Measurements from ENCODE around the gene KLHL10.
"Not testable (repeated sequence)": the region's sequence is repeated elsewhere in the genome, so short reads cannot be mapped to it uniquely, and the experiment has no call there.

Gene KLHL10

DNA sequence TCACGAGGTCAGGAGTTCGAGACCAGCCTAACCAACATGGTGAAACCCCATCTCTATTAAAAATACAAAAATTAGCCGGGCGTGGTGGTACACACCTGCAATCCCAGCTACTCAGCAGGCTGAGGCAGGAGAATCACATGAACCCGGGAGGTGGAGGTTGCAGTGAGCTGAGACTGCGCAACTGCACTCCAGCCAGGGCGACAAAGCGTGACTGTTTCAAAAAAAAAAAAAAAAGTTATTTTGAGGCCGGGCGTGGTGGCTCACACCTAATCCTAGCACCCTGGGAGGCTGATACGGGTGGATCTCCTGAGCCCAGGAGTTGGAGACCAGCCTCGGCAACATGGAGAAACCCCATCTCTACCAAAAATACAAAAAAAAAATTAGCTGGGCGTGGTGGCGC, 13.8 kb downstream of the KLHL10 start:
- not testable (repeated sequence) for DNase-seq (ENCODE audit: low read depth)

DNA sequence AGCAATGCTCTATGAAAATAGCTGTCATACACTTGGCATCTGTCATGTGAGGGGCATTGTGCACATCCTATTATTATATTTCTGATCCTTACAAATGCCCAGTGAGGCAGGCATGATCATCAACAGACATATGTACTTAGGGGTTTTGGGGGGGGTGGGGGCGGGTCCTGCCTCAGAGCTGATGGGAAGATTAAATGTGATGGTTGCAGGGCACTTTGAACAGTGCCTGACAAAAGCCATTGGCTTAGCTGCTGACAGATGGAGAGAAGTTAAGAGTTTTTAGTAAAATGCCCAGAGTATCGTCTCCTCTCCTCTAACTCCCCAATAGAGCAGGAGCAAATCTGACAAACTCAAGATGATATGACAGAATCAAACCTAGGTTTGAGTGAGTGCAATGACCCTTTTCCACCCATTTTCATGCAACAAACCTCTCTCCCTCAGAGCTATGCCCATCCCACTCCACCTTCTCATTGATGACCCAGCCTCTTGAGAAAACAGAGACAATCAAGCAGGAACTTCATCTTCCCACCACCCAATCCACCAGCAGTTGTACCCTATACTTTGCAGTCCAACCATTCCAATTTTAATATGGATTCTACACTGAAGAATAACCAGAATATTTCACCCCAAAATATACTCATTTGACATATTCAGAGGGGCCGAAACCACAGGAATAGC, 22.8 kb downstream of the KLHL10 start:
- no peak for DNase-seq (ENCODE audit: low read depth)

DNA sequence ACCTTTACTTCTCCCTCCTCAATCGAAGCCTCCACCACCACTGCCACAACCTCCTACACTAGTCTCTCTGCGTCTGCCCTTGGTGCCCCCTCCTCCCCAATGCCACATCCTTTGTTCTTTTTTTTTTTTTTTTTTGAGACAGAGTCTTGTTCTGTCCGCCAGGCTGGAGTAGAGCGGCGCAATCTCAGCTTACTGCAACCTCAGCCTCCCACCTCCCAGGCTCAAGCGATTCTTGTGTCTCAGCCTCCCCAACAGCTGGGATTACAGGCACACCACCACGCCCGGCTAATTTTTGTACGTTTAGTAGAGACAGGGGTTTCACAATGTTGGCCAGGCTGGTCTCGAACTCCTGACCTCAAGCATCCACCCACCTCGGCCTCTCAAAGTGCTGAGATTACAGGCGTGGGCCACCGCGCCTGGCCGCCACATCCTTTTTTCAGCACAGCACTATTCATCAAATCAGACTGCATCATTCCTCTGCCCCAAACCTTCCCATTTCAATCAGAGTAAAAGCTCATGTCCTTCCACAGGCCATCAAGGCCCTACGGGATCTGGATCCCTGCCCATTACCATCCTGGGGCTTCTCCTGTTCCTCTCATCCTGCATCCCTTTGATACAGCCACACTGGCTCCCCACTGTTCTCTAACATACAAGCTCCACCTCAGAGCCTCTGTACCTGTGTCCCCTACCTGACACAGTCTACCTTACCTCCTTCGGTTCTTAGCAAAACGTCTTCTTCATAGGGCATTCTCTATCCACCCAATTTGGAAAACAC, 25.6 kb downstream of the KLHL10 start:
- no peak for DNase-seq (ENCODE audit: low read depth)

DNA sequence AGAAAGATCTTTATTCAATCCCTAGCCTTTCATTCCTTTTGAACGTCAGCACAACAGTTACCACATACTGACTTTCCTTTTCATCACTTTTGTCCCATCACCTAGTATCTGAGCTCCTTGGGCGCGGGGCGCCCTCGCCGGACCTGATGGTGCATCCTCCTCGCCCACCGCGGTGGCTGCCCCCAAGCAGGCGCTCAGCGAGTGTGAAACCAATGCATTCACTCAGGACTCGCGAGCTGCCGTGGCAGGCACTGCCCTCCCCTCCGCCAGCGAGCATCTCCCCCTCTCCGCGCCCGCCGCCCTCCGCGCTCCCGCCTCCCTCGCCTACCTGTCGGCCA, 26.8 kb downstream of the KLHL10 start:
- no peak for DNase-seq (ENCODE audit: low read depth)

DNA sequence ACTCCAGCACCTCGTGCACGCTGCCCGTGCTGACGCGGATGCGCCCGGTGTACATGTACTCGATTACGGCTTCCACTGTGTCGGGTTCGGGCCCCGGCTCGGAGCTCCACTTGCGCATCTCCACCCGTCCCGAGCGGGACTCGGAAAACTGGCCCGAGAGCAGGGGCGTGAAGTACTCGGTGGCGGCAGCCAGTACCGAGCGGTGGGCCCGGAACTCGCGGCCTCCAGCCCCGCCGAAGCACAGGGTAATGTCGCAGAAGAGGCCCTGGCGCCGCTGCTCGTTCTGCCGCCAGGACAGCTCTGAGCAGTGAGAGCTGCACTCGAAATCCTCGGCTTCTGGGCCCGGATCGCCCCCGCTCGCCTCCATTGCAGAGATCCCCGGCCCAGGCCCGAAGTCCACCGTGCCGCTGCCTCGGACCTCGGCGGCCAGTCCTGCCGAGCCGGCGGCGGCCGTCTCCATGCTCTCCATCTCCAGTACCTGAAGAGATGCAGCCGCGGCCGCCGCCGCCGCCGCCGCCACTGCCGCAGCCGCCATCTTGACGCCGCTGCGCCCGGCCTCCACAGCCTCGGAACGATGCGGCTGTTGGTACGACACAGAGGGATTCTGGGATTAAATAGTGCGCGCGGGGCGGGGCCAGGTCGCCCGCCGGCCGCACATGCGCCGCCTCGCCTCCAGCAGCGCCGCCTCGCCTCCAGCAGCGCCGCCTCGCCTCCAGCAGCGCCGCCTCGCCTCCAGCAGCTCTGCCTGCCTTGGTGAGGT, 27.4 kb downstream of the KLHL10 start, which contains the start of gene KLHL11:
TSS of gene KLHL11 (minus strand) at position 588 of the 760 bp plus-strand sequence. CDS start at position 535, 53 bp downstream.
- DNase-seq (ENCODE audit: low read depth) = peak; percentile 78

DNA sequence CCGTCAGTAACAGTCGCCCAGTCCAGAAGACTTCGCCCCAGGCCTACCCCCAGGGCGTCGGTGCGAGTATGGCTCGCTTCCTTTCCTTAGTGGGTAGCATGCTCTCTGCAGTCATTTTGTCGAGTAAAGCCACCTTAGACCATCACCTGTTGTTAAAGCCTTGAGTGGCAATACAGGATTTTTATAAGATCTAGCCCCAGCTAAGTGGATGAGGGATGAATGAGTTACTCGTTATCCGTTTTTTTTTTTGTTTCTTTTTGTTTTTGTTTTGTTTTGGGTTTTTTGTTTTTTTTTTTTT, 27.9 kb downstream of the KLHL10 start:
- no peak for DNase-seq (ENCODE audit: low read depth)

DNA sequence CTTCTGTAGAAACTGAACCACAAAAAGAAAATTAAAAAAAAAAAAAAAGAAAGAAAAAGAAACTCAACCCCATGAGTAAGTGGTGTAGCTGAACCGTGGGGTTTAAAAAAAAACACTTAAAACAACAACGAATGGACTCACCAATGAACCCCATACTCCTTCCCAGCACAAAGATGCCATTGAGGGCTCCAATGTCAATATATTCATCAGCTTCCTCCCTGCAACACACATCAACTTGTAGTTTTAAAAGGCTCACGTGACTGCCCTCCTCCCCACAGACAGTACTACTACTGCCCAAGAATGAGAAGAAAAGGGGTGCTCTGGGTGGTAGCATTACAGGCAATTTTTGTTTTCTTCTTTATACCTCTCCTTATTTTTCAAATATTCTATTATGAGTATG, 30.9 kb downstream of the KLHL10 start:
- no peak for DNase-seq (ENCODE audit: low read depth)

DNA sequence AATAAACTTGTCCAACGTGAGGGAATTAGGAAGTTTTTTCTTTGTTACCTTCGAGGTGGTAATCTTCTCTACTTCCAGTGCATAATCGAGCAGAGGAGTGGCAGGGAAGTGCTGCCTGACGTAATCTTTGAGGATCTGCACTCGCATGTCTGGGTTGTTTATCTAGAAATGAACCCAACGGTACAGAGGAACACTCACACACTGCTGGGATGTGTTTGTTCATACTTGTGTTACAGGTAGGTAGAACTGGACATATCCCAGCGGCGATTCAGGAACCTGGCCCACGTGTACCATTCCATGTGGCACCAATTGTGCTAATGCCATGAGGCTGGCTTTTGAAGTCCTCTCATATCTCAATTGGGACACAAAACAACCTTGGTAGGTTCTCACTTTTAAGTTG, 31.8 kb downstream of the KLHL10 start:
- DNase-seq (ENCODE audit: low read depth) = no peak

DNA sequence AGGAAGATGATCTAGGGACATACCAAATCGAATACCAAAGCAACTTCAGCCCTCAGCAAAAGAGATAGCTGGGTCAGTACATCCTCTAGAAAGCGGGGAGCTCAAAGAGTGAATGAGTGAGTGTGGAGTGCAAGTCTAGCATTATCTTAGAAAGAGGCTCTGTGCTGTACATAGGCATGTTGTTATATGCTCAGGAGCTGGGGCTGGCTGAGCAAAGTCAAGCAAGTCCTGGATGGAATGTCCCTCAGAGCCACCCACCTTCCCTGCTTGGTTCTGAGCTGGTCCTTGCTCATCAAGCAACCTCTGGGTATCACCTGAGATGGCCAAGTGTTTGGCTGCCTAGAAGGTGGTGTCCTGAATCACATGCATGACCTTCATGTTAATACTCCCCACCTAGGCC, 32.5 kb downstream of the KLHL10 start:
- no peak for DNase-seq (ENCODE audit: low read depth)

DNA sequence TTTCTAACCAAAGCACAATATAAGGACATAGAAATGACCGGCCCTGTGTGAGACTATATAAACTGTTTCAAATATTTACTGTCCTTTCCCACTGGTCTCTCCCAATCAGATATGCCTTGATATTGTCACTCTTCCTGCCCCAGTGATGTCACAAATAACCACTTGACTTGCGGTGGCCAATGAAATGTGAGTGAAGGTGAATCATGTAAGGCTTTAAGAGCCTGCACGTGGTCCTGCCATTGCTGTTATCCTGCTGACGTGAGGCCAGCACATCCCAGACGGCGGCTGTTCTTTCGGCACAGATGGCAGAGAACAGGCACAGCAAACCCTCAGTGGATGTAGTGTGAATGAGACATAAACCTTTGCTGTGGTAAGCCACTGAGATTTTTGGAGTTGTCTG, 33.0 kb downstream of the KLHL10 start:
- no peak for DNase-seq (ENCODE audit: low read depth)

DNA sequence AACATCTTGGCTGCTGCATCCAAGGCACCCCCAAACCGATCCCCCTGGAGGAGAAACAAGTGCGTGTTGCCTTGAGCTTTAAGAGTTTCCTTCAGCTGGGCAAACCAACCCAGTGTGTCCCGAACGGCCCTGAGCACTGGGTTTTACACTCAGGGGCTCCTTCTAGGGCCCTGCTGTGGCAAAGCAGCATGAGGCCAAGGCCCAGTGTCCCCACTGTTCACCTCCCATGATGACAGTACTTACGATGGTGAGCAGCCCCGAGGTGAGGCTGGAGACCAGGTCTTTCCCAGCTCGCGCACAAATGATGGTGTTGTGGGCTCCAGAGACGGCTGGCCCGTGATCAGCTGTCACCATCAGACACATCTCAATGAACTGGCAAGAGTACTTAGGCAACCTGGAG, 34.2 kb downstream of the KLHL10 start:
- DNase-seq (ENCODE audit: low read depth) = no peak

DNA sequence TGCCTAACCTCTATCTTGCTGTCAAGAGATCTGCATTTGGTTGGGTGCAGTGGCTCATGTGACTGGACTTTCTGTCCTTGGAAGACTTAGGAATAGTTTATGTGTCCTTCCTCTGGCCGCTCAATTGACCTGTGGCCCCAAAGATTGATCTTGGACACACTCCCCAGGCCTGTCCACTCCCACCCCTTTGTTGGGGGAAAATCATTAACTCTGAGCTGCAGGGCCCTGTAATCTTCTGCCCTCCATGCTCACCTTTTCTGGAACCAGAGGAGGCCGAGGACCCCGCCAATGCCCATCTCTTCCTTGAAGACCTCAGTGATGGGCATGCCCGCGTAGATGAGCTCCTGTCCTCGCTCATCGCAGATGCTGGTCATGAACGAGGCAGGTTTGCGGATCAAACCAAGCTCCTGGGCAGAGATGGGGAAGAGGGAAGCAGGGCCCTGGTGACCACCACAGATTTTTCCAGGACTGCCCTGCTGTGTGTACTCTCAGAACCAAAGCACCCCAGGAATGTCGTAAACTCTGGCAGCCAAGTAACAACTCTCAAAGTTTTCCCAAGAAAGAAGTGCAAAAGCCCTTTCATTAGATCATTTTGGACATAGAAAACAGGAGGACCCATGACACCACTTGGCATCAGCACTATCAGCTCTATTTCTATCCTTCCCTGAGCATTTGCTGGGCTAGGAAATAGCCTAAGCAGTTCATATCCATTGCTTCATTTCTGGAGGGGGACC, 36.1 kb downstream of the KLHL10 start:
- DNase-seq (ENCODE audit: low read depth) = no peak

DNA sequence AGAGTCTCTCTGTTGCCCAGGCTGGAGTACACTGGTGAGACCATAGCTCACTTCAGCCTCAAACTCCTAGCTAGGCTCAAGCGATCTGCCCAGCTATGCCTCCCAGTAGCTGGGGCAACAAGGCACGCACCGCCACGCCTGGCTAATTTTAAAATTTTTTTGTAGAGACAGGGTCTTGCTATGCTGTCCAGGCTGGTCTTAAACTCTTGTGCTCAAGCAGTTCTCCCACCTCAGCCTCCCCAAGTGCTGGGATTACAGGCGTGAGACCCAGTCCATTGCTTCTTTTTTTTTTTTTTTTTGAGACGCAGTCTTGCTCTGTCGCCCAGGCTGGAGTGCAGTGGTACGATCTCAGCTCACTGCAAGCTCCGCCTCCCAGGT, 36.7 kb downstream of the KLHL10 start:
- DNase-seq (ENCODE audit: low read depth) = not testable (repeated sequence)

DNA sequence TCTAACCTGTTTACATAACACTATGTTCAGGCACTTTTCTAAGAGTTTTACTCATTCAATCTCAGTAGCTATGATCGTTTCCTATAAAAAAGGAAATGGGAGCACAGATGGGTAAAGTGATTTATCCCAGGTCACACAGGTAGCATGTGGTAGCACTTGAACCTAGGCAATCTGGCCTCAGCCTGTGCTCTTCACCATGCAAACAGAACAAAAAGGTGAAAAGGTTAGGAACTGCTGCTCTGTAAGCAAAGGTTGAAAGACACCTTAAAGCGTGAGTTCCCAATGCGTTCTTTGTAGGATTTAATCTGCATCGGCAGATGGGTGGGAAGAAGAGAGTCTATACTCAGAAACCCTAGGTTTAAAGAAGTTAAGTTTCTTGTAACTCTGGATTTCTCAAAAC, 42.5 kb downstream of the KLHL10 start:
- no peak for DNase-seq (ENCODE audit: low read depth)

DNA sequence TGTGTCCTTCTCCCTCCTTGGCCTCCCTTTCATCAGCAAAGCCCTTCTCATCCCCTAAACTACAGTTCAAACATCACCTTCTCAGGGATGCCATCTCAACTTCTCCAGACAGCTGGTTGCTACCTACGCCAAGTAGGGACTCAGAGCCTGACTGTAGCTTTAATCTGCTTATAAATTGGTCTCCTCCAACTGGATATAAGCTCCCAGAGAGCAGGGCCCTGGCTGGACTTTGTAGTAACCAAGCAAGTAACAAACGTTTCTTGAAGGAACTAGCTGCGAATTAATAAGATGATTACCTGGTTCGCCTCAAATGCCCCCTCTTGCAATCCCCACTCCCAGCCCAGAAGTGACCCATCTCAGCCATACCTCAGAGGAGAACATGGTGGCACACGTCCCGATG, 45.1 kb downstream of the KLHL10 start:
- no peak for DNase-seq (ENCODE audit: low read depth)

DNA sequence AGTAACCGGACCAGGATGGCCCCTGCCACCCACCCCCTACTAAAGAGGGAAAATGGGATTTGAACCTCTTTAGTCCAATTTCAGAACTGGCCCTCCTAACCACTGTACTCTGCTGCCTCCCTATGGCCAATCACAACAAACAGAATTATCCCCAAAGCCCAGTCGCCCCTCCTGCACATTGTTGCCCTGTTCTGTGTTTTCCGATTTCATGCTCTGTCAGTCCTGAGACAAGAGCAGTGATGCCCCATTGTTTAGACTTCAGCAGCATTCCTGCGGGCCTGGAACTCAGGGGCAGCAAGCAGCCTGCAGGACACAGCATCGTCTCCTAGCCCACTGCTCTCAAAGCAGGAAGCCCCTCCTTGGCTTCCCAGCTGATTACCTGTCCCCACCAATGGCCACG, 48.1 kb downstream of the KLHL10 start:
- no peak for DNase-seq (ENCODE audit: low read depth)

DNA sequence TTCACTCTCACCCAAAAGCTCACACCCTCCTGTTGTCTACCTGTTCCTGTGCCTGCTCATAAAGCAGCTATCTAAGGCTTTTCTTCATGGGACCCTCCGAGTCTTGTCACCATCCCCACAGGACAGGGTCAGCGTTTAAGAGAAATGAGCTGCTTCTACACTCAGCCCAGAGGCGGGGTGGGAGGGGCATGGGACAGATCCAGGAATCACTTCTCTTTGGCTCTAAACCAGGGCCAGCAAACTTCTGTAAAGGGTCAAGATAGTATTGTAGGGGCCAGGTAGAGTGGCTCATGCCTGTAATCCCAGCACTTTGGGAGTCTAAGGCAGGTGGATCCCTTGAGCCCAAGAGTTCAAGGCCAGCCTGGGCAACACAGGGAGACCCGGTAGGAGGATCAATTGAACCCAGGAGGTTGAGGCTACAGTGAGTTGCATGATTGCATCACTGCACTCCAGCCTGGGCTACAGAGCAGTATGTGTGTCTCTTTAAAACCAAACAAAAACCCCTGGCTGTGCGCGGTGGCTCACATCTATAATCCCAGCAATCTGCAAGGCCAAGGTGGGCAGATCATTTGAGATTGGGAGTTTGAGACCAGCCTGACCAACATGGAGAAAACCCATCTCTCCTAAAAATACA, 50.8 kb downstream of the KLHL10 start:
- no peak for DNase-seq (ENCODE audit: low read depth)

DNA sequence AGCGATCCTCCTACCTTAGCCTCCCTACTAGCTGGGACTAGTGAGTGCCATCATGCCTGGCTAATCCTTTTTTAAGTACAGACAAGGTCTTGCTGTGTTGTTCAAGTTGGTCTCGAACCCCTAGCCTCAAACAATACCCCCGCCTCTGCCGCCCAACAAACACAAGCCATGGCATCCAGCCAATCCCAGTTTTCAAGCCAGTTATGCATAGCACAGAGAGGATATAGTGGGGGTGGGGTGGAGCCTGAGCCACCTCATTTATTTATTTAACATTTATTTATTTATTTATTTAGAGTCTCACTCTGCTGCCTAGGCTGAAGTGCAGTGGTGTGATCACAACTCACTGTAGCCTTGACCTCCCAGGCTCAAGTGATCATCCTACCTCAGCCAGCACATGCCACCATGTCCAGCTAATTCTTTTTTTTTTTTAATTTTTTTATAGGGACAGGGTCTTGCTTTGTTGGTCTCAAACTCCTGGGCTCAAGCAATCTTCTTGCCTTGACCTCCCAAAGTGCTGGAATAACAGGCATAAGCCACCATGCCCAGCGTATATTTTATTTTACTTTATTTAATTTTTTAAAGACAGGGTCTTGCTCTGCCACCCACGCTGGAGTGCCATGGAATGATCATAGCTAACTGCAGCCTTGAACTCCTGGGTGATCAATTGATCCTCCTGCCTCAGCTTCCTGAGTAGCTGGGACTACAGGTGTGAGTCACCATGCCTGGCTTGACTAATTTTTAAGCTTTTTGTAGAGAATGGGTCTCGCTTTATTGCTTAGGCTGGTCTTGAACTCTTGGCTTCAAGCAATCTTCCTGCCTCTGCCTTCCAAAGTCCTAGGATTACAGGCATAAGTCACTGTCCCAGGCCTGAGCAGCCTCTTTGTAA, 53.8 kb downstream of the KLHL10 start:
- DNase-seq (ENCODE audit: low read depth) = no peak

DNA sequence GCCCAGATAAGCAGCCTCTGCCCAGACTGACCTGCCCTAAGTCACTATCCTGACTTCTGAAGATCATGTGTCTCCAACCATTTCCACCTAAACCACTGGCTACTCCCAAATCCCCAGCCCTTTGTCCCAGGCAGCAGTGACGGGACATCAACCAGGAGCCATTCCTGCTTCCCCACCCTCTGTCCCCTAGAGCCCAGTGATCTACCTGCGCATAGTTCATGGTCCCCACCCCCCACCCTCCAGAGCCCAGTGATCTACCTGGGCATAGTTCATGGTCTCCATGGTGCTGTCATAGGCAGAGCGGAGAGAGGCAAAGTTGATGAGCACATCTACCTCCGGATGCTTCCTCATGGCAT, 54.4 kb downstream of the KLHL10 start:
- DNase-seq (ENCODE audit: low read depth) = no peak

DNA sequence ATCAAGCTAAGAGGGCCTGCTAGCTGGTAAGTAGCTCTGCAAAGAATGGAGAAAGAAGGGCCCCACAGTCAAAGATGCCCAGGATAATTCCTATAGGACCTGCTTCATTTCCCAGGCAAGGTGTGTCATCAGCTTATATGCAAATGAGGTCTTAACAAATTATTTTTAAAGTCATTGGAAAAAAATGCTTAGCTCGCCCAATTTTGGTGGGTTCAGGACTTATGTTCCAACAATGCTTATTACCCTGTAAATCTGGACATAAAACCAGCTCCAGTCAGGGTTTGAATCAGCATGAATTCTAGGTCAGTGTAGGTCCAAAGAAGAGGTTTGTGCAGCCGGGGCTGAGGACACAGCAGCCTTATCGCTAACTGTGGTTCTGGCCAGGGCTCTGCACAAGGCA, 55.8 kb downstream of the KLHL10 start:
- DNase-seq (ENCODE audit: low read depth) = no peak

DNA sequence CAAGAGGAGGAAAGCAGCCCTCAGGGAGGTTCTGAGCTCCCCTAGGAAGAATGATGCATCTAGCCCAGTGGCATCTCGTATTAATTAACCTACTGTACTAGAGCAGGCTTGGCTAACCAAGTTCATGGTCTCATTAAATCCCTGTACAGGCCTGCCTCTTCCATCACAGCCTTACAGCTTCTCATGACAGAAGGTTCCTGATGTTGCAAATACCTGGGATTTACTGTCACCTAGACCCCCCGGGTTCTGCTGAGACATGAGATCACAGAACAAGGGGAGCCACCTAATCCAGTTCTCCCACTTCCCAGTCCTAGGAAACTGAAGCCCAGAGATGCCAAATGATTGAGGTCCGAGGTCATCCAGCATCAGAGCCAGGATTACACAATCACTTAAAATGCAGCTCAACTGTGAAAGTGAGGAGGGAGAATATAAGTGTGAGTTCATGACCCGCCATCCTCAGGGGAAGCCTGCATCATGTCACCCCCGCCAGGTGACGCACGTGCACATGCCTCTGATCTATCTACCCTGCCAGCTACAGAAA, 57.2 kb downstream of the KLHL10 start:
- no peak for DNase-seq (ENCODE audit: low read depth)

All from stimulated activated CD8-positive, alpha-beta memory T cell treated with anti-CD3 and anti-CD28 coated beads, Interleukin-12 subunit alpha, Interleukin-12 subunit beta, amount 100 ng/mL, for 1 hour (primary cell).